Activated CD4-positive, alpha-beta T cell treated with anti-CD3 and anti-CD28 coated beads for 48 hours (primary cell): Measurements from ENCODE around the gene LIPF.
"Not testable (repeated sequence)": the region's sequence is repeated elsewhere in the genome, so short reads cannot be mapped to it uniquely, and the experiment has no call there.

Source experiments
- DNase-seq: peaks from one replicate; pipeline ENCODE4 v3.0.0-alpha.2; 2020

Gene LIPF, protein sequence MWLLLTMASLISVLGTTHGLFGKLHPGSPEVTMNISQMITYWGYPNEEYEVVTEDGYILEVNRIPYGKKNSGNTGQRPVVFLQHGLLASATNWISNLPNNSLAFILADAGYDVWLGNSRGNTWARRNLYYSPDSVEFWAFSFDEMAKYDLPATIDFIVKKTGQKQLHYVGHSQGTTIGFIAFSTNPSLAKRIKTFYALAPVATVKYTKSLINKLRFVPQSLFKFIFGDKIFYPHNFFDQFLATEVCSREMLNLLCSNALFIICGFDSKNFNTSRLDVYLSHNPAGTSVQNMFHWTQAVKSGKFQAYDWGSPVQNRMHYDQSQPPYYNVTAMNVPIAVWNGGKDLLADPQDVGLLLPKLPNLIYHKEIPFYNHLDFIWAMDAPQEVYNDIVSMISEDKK

DNA sequence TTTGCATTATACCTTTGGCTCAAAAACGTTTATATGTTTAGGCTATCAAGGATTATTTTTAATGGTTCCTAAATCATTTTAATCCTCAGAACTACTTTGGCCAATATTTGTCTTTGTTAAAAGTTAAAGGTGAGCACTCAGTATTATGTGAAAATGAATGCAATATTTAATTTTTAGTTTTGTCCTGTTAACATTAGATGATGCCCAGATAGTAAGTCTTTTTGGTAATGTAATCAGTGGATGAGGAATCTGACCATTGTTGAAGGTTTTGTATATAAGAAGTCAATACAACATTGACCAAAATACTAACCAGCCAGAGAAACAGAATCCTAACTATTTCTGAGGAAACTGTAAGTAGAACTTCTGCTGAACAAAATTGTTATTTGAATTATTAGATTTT lies at the start of gene LIPF:
LIPF (plus strand) TSS at position 301 of the 400 bp plus-strand sequence. CDS start 2,856 bp downstream, outside the sequence.
- DNase-seq: no peak

DNA sequence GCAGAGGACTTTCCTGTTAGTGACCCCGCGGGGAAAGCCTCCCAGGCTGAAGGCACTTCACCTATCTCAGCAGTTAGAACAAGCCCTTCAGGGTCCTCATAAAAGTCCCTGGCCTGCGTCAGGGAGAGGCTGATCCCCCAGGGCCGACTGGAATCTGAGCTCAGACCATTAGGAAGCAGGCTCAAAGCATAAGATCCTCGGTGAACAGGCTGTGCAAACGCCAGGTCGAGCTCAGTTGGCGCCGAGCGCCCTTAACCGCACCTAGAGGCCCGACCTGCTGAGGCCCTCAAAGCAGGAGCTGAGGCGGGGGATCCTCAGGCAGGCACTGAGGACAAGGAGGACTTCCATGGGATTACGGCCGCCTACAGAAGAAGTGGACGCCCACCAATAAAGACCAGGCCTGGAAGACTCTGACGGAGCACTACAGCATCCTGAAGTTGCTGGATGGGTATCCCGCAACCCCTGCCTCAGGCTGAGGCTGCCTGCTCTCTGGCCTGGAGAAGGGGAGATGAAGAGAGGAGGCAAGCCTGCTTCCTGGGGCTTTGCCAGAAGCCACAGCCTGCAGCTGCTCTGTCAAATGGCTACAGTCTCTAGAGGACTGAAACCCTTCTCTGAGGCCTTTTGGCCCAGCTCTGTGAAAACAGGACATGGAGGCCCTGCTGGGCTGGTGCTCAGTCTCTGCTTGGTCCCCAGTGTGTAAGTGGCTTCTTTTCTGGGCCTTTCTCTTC lies 47.8 kb upstream of the LIPF start:
- no peak for DNase-seq

DNA sequence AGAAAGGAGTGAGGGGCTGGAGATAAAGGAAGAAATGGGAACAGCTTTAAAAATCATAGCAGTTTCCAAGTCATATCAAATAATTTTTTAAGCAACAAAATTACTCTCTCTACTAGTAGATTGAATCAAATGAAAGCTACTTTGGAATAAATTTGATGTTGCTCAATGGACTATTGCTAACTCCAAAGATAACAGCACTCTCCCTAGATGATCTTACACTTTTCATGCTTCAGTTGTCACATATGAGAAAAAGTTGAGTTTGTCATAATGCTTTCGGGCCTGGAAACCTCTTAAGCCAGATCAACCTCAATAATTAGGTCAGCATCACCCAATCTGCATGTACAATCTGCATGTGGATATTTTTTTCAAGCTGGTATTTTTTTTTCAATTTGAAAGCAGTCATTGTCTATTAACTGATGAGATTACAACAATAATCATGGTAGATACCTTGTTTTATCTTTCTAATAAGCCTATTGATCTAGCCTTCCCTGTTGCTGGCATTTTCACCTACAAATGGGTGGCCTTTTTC lies 46.4 kb upstream of the LIPF start:
- DNase-seq: no peak

DNA sequence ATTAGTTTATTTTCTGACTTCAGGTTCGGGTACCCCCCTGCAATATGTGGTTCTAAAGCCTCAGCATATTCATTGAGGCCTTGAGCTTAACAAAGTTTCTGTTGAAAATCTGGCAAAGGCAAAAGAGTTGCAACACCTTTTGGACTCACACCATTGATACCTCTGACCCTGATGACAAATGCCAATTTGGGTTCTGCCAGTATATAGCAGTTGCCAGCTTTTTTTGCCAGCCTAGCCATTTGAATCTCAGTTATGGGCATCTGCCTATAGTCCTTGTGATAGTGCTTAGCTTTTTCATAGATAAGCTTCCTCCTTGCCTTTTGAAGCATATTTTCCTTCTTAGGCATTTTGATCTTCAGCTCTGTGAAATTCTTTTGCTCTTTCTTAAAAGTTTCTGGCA lies 45.7 kb upstream of the LIPF start:
- DNase-seq: no peak

DNA sequence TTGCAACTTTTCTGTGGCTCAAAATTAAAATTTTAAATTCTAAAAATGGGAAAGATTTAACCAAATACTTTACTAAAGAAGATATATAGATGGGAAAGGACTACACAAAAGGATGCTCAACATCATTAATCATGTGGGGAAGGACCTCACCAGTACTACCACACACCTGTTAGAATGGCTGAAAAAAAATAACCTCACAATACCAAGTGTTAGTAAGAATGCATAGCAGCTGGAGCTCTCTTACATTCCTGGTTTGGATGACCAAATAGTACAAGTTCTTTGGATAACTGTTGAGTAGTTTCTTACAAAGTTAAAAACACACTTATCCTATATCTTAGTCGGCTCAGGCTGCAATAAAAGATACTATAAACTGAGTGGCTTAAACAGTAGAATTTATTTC lies 43.8 kb upstream of the LIPF start:
- DNase-seq: no peak

DNA sequence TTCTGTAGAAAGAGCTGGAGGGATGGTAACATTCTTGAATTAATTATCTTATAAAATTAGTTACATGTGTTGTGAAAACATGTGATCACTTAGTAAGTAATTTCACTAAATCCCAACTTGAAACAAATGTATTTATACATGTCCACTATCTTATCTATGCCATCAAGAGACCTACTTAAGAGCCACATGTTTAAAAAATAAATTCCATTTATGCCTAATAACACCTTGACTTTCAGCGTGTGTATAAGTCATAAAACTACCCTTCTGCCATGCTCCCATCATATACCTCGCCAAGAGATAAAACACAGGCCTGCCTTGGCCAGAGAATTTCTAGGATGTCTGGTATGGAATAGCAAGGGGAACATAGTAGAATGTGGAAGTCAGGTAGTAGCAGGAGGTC lies 40.4 kb upstream of the LIPF start:
- no peak for DNase-seq

DNA sequence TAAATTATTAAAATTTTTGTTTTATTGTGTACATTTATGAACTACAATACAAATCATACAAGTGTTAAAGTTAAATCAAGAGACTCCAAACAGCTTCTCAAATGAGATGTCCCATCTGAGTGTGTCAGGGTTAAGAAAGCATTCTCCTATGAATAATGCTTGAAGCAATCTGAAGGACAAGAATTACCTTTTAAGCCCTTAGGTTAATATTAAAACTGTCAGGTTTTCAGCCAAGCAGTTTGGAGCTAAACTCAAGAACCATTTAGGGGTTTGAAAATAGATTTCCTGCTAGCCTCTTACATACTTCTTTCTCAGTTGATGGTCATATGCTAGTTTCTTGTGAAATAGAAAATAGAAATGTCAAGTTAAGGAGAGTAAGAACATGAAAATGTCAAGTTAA lies 39.4 kb upstream of the LIPF start:
- no peak for DNase-seq

DNA sequence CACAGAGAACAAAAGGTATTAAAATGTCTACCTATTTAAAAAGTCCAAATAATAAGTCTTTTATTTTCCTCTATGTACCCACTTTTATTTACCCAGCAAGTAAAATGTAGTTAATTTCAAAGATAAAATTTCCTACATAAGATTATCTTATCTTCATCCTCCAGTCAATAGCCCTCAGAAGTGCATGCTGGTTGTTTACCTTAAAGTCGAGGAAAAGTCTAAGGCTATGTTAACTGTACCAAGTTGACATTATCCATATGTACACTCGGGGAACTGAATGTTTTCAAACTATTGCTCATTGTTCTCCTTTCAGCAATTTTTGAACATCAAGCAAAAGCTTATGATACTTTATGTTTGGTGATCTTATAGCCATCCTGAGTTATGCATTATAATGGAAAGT lies 24.1 kb upstream of the LIPF start:
- no peak for DNase-seq

DNA sequence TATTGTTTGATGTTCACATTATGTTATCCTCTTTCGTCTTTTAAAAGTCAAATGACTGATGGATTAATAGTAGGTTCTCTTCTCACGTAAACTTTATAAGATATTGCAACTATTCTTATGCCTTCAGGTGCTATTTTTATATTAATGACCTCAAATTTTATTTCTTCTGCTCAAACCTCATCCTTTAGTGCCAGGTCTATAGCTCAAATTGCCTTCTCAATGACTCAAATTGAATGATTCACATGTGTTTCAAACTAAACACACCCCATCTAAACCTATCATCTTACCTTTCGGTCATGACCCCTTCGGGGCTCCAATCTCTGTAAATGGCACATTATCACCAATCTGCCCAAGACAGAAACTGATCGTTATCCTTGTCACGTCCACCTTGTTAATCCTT lies 22.0 kb upstream of the LIPF start:
- DNase-seq: no peak

DNA sequence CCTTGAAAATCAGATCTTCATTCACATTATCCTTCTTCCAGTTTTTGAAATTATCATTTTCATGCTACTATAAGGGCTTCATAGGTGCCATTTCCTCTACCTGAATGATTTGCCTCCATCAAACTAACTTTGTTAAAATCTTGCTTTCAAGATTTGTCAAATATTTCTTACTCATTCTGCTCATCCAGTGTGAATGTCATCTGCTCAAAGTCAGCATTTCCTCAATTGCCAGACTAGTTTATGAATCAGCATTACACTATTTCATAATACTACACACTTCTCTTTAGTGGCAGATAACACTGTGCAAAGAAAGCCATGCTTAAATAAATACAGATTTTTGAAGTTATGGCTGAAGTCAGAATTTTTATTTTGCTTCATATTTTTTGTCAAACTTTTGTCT lies 21.3 kb upstream of the LIPF start:
- no peak for DNase-seq

DNA sequence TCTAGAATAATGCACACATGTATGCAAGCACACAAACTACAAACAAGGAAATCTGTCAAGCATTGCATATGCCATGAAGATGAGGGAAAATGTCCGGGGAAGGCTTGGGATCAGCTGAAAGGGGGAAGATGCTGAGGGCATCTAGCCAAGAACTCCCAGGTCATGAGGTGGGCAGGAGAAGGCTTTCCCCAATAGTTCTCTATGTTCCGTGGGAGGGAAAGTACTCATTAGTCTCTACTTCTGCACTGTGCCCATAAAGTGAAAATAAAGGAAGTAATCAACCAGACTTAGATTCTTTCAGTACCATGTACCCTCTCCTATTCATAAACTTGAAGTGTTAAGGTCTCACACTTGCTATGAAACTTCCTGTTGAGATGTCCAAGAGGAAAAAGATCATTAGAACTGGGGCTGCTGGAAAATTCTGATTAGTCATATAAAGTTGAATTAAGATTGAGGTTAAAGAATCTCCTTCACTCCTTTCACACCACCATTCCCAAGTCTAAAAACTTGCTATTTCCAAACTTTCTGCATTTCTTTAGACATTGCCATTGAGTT lies 17.1 kb upstream of the LIPF start:
- no peak for DNase-seq

DNA sequence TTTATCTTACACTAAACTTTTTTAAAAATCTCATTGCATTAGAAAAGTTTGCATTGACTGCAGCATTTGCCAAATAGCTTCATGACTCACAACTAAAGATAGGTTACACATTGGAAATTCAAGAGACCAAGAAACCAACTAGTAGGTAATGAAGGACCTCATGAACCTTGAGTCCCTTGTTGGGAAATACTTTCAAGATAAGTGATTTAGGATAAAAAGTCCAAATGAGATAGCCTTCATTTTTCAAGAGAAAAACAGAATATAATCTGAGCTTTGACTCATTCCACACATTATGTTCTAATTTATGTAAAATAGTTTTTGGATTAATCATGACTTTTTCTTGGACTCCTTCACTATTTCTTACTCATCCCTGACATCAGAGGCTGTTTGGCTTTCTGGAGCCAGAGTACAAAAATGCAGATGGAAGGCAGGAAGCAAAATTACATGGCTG lies 13.1 kb upstream of the LIPF start:
- no peak for DNase-seq

DNA sequence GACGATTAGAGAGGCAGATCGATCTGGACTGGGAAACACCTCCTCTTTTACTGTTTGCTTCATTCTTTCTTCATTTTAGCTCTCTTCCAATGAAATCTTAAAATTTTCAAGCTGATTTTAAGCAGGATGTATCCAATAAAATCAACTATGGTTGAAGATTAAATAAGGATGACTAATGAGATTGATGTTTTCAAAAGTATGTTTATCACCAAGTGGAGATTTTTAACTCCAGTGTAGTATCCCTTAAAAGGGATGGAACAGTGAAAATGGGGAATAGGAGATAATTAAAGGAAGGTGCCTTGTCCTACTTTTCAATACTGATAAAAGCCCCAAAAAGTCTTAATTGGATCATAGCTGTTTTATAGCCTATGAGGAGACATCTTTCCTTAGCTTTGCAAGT lies 11.6 kb upstream of the LIPF start:
- DNase-seq: no peak

DNA sequence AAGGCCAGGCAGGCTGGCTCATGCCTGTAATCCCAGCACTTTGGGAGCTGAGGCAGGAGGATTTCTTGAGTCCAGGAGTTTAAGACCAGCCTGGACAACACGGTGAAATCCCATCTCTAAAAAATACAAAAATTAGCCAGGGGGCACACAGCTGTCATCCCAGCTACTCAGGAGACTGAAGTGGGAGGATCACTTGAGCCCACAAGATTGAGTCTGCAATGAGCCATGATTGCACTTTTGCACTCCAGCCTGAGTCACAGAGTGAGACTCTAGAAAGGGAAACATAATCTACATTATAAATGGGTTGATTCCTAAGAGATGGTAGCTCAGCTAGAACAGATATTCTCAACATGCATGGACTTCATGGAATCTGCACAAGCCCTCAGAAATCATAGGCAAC lies 6.3 kb upstream of the LIPF start:
- DNase-seq: no peak

DNA sequence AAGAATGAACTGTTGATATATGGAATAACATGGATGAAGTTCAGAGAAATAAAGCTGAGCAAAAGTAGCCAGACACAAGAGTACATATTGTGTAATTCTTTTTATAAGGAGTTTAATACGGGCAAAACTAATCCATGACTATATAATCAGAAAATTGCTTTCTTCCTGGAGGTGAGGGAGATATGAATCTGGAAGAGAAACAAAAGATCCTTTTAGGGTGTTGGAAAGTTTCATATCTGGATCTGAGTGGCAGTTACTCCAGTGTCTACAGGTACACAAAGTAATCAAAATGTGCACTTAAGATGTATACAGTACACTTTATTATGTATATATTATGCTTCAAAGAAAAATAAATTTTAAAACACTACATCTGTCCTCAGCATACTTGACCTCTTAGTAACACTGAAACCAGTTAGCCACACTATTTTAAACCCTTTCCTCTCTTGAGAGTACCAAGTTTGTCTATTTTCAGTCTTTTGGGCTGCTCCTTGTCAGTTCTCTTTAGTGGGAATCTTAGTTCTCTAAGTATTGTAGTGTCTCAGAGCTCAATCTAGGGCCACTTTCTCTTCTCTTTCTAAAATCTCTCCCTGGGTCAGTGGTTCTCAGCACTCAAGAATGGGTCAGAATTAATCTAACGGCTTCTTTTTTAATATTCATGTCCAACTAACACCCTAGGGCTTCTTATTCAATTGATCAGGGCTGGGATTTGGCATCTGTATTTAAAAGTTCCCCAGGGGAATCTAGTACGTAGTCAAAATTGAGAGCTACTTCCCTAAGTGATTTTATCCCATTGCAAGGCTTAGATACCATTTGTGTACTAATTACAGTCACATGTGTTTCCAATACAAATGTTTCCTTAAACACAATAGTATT lies 4.3 kb upstream of the LIPF start:
- no peak for DNase-seq

DNA sequence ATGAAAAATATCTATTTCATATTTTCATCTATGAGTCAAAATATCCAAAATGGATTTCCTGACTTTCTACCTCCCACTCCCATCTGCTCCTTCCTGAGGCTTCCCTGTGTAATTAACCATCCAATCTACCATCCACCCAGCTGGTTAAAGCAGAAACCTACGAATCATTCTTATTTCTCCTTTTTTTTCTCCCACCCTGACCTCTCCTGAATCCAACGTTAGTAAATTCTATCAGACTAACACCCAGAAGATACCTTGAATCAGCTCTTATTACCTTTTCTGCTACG lies 3.7 kb upstream of the LIPF start:
- DNase-seq: no peak

DNA sequence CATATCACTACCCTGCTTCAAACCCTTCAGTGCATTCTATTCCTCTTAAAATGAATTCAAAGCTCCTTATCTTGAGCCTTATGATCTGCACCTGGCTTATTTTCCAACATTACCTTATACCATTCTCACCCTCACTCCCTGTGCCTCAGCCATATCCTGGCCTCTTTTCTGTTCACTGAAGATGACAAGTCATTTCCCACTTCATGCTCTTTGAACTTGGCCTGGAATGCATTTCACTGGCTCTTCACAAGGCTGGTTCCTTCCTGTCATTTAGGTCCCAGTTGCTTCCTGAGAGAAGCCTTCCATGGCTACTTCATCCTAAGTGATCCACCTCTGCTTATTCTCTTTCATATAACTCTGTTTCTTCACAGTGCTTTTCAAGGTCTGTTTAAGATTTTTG lies 3.2 kb upstream of the LIPF start:
- DNase-seq: no peak

DNA sequence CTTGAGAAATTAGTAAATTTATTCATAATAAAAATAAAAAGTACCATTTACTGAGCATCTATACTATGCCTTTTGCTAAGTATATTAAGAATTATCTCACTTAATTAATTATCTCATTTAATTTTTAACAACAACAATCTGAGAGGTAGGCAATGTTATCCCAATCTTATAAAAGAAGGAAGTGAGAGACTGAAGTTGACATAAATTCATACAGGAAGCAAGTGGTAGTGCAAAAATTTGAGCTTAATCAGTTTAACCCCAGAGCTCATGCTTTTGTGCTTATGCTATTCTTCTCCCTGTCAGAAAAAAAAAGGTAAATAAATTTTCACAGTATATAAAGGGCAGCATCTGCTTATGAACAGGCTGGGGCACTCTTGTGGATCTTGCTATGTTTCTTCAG lies 2.7 kb upstream of the LIPF start:
- DNase-seq: no peak

DNA sequence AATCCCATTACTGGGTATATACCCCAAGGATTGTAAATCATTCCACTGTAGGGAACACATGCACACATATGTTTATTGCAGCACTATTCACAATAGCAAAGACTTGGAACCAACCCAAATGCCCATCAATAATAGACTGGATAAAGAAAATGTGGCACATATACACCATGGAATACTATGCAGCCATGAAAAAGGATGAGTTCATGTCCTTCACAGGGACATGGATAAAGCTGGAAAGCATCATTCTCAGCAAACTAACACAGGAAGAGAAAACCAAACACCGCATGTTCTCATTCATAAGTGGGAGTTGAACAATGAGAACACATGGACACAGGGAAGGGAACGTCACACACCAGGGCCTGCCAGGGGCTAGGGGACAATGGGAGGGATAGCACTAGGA lies 1.1 kb upstream of the LIPF start:
- not testable (repeated sequence) for DNase-seq

DNA sequence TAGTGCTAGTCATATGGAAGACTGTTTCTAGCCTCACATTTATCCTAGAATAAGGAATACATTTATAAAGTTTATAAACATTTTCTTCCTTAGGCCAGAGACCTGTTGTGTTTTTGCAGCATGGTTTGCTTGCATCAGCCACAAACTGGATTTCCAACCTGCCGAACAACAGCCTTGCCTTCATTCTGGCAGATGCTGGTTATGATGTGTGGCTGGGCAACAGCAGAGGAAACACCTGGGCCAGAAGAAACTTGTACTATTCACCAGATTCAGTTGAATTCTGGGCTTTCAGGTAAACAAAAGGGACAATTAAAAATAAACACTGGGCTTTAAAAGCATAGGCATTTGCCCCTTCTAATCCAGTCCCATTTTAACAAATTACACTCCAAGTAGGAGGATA lies 4.2 kb downstream of the LIPF start:
- no peak for DNase-seq

DNA sequence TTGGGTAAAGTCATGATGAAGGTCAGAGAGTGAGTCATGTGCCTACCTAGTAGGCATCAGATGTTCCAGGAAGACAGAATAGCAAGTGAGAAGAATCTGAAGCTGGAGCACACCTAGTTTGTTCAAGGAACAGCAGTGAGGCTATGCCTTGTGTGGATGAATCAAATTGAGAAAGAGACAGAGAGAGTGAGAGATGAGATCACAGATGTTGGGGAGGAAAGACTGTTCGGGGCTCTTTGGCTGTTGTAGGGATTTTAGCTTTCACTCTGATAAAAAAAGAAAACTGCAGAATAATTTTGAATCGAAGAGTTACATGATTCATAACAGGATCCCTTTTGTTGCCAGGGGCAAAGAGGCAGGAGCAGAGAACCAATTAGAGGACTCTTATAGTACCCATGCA lies 6.3 kb downstream of the LIPF start:
- DNase-seq: peak; percentile 22

DNA sequence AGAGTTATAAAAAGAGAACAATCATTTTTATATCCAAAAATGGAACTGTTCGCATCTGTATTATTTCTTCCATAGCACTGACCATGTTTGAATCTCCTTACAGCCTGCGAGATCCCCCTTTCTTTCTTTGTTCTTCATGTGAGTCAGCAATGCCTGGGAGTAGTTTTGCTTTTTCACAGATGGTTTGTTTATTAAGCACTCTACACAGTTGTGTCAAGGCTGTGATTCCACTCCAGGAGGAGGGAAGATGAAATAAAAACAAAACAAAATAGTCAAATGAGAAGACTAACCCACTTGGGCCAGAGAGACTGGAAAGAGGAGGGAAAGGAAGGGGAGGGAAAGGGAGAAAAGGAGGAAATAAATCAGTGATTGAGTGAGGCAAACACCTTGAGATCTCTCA lies 7.8 kb downstream of the LIPF start:
- no peak for DNase-seq
